NCI-H2196 treated with DMSO at 0.1 percent for 48 hours (cell line): Measurements from ENCODE around the gene PIN1.
A peak's percentile ranks its signal among the peaks of the same experiment; 100 is the strongest.
"Not testable (repeated sequence)": the region's sequence is repeated elsewhere in the genome, so short reads cannot be mapped to it uniquely, and the experiment has no call there.

Experiments used
- DNase-seq: peaks from one replicate; lab custom pipeline; 2025; ENCODE audit not compliant: unreplicated experiment; lab: John Stamatoyannopoulos, UW

The PIN1 gene

GRCh38 chr19:9818175-9818733 is 16.9 kb upstream of the PIN1 start:
- DNase-seq, result no peak

- peak; percentile 100 for DNase-seq
These were observed 16.2 kb upstream of the PIN1 start, which contains the start of gene FBXL12 for GRCh38 chr19:9818734-9819595. TSS of gene FBXL12 (minus strand) at chr19:9819079. CDS start at chr19:9818813, 266 bp downstream.

GRCh38 chr19:9819596-9819909 is 15.6 kb upstream of the PIN1 start:
- no peak for DNase-seq

- not testable (repeated sequence) for DNase-seq
These were observed 15.1 kb upstream of the PIN1 start for GRCh38 chr19:9820034-9820433.

- DNase-seq, result no peak
These were observed 11.3 kb upstream of the PIN1 start for GRCh38 chr19:9823816-9824215.

- peak; percentile 88 for DNase-seq
These were observed 7.6 kb upstream of the PIN1 start, which contains the start of gene UBL5 for GRCh38 chr19:9827289-9828238. TSS of gene UBL5 (plus strand) at chr19:9827918. CDS start at chr19:9828338, 420 bp downstream.

GRCh38 chr19:9828551-9829063 is 6.5 kb upstream of the PIN1 start:
- no peak for DNase-seq

- no peak for DNase-seq
These were observed 802 bp upstream of the PIN1 start for GRCh38 chr19:9834307-9834725.

GRCh38 chr19:9835507-9835949 is 410 bp downstream of the PIN1 start:
- no peak for DNase-seq

- DNase-seq, result no peak
These were observed 903 bp downstream of the PIN1 start for GRCh38 chr19:9836021-9836420.

- no peak for DNase-seq
These were observed 3.2 kb downstream of the PIN1 start for GRCh38 chr19:9838324-9838723.

GRCh38 chr19:9839415-9839814 is 4.3 kb downstream of the PIN1 start:
- DNase-seq, result no peak

- no peak for DNase-seq
These were observed 7.9 kb downstream of the PIN1 start for GRCh38 chr19:9842834-9843625.

GRCh38 chr19:9843626-9844273 is 8.6 kb downstream of the PIN1 start:
- not testable (repeated sequence) for DNase-seq

- DNase-seq, result no peak
These were observed 12.1 kb downstream of the PIN1 start for GRCh38 chr19:9847087-9847671.

GRCh38 chr19:9848060-9848459 is 12.9 kb downstream of the PIN1 start:
- no peak for DNase-seq

- DNase-seq, result no peak
These were observed 13.6 kb downstream of the PIN1 start for GRCh38 chr19:9848762-9849161.

GRCh38 chr19:9849791-9850190 is 14.7 kb downstream of the PIN1 start:
- DNase-seq, result no peak

GRCh38 chr19:9850235-9850959 is 15.3 kb downstream of the PIN1 start:
- DNase-seq, result no peak
